HUES6 (cell line): ENCODE measurements around the gene ATG10.

Experiments
- H3K27ac ChIP-seq: 2 replicates; pipeline ENCODE4 v1.7.0; 2013; ENCODE audit warnings: low read depth, mild to moderate bottlenecking, low read length, inconsistent platforms
- H3K27me3 ChIP-seq: 2 replicates; pipeline ENCODE4 v1.6.1; 2013; ENCODE audit warnings: low read length; ENCODE audit not compliant: control insufficient read depth, insufficient read depth
- H3K36me3 ChIP-seq: 2 replicates; pipeline ENCODE4 v1.6.1; 2013; ENCODE audit warnings: low read length; ENCODE audit not compliant: control insufficient read depth, insufficient read depth
- H3K4me1 ChIP-seq: 2 replicates; pipeline ENCODE4 v1.6.1; 2013; ENCODE audit warnings: low read length; ENCODE audit not compliant: control insufficient read depth, insufficient read depth
- H3K4me3 ChIP-seq: 2 replicates; pipeline ENCODE4 v1.5.1; 2013; ENCODE audit warnings: low read depth, low read length
- H3K9ac ChIP-seq: one replicate; pipeline ENCODE4 v1.6.1; 2013; ENCODE audit warnings: mild to moderate bottlenecking, low read length
- H3K9me3 ChIP-seq: 2 replicates; pipeline ENCODE4 v1.6.1; 2013; ENCODE audit warnings: low read depth, low read length; ENCODE audit not compliant: control insufficient read depth, insufficient read depth

Gene ATG10

GRCh38 chr5:82297711-82298110, 325.9 kb downstream of the ATG10 start:
- Histone ChIP-seq H3K27me3 (no peaks in the 10 kb centered on the region), H3K9me3 (no peaks in the 10 kb centered on the region), H3K27ac (no peak overlapping the region), H3K4me3 (no peak overlapping the region), H3K9ac (no peak overlapping the region), H3K36me3 (no peaks in the 10 kb centered on the region), H3K4me1 (peaks cover 39% of the 10 kb centered on the region)

- H3K4me1 ChIP-seq, result peaks cover 30% of the 10 kb centered on the region
- H3K9me3 ChIP-seq, result no peaks in the 10 kb centered on the region
- no peak overlapping the region for H3K9ac ChIP-seq
- H3K4me3 ChIP-seq, result no peak overlapping the region
- H3K27me3 ChIP-seq, result no peaks in the 10 kb centered on the region
- no peak overlapping the region for H3K27ac ChIP-seq
- no peaks in the 10 kb centered on the region for H3K36me3 ChIP-seq
Measured at GRCh38 chr5:82298668-82299067, 326.8 kb downstream of the ATG10 start.

- Histone ChIP-seq H3K4me1 (peaks cover 9% of the 10 kb centered on the region), H3K4me3 (no peak overlapping the region), H3K36me3 (no peaks in the 10 kb centered on the region), H3K9ac (no peak overlapping the region), H3K9me3 (no peaks in the 10 kb centered on the region), H3K27ac (no peak overlapping the region), H3K27me3 (no peaks in the 10 kb centered on the region)
Measured at GRCh38 chr5:82301190-82301589, 329.4 kb downstream of the ATG10 start.
